Measurements from ENCODE around the gene RFWD3.
"Not testable (repeated sequence)": the region's sequence is repeated elsewhere in the genome, so short reads cannot be mapped to it uniquely, and the experiment has no call there.

RFWD3 gene

DNA sequence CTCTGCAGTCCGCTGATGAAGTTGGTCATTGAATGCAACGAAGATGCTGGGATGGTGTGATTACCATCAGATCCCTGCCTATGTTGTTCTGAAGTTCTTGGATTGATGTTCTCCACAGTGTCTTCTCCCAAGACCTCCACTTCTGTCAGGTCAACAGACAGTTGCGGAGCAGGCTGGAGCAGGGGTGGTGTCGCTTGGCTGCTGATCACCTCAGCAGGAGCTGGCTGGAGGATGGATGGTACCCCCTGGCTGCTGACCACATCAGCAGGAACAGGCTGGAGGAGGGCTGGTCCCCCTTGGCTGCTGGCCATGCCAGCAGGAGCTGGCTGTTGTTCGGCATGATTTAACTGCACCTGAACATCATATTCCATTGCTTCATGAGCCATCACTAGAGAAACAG lies 5.6 kb downstream of the RFWD3 start:
- no peak for DNase-seq (ENCODE audit: low read depth in 2 of 2)

DNA sequence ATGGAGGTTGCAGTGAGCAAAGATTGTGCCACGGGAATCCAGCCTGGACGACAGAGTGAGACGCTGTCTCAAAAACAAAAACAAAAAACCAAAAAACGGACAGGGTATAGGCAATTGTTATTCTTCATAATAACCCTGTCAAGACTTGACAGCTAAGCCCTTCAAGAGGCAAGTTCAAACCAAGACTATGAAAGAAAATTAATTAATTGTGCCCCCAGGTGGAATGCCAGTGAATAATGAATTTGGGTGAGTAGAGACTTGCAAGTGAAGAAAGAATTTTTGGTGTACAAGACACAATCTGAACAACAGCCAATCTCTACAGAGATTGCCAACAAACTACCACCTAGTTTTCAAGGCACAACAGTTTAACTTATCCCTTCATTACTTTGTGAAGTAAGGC lies 6.3 kb downstream of the RFWD3 start:
- DNase-seq (ENCODE audit: low read depth in 2 of 2): no peak

DNA sequence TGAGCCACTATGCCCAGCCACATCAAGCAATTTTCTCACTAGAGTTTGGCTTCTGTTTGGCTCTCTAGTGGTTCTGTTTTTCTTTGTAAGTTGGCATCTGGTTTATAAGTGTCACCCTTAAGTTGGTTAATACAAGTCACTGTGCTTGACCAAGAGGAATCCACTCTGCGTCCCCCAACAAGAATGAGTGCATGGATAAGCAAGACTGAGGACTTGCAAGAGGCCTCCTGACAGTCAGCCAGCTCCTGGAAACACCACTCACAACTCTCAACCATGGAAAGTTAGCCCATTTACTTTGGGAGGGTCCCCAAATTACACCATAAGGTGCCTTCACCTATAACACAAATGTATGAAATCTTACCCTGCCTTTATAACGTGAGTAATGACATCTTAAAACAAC lies 7.6 kb downstream of the RFWD3 start:
- DNase-seq (ENCODE audit: low read depth in 2 of 2): no peak

DNA sequence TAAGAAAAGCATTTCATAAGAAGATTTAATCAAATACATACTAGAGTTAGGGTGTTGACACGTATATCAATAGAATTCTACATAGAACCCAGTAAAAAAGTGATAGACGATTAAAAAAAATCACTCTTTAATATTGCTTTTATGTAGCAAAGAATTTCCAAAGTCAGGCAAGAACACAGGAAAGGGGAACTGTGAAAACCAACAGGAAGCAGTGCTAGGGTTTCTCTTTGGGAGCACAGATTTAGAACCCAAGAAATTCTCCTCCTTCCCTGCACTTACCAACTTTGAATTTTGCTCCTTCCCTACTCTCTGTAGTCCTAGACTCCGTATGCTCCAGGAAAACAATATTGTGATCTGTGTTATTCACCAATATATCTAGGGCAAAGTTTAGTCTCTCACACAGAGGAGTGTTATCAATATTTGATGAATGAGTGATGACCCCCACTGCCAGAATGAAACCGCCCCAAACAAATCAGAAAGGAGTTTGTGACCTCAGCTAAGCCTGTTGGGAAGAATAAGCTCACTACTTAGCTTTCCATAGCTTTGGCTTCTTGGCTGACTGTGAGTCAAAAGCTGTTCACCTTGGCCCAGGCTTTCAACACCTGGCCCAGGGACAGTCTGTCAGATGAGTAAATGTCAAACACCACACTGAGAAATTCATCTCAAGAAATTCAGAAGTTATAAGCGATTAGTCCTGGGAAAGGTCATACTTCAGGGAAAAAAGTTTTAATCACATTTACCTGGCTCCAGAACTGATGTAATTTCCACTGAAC lies 8.6 kb downstream of the RFWD3 start:
- DNase-seq (ENCODE audit: low read depth in 2 of 2): no peak

DNA sequence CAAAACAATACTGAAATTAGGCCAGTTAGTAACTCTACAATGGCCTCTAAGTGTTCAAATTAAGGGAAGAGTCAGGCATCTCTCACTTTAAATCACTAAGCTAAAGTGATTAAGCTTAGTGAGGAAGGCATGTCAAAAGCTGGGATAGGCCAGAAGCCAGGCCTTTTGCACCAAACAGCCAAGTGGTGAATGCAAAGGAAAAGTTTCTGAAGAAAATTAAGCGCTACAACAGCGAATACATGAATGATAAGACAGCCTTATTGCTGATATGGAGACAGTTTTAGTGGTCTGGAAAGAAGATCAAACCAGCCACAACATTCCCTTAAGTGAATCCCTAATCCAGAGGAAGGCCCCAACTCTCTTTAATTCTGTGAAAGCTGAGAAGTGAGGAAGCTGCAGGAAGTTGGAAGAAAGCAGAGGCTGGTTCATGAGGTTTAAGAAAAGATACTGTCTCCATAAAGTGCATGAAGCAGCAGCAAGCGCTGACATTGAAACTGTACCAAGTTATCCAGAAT lies 12.1 kb downstream of the RFWD3 start:
- no peak for DNase-seq (ENCODE audit: low read depth in 2 of 2)

DNA sequence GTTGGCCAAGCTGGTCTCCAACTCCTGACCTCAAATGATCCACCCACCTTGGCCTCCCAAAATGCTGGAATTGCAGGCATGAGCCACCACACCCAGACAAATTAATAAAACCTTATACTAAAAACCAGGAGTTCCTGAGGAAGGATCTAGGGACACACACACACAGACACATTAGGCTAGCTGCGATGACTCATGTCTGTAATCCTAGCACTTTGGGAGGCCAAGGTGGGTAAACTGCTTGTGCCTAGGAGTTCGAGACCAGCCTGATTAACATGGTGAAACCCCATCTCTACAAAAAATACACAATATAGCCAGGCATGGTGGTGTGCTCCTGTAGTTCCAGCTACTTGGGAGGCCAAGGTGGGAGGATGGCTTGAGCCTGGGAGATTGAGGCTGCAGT lies 13.8 kb downstream of the RFWD3 start:
- DNase-seq (ENCODE audit: low read depth in 2 of 2): not testable (repeated sequence)

DNA sequence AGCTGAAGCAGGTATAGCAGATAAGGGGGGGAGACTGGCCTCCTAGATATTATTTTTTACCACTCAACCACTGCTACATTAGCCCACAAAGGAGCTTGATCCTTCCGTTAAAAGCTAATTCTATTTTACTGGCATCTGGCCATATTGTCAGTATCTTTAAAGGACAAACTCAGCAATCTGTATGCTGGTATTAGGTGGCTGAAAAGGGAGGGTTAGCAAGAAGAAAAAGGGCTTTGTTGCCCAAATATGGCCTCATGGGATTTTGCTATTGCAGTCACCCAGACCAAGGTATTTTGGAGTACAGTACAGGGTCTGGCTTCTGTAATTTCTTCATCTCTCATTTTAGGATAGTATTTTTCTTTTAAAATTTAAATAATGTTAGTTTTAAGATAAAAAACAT lies 14.4 kb downstream of the RFWD3 start:
- DNase-seq (ENCODE audit: low read depth in 2 of 2): no peak

DNA sequence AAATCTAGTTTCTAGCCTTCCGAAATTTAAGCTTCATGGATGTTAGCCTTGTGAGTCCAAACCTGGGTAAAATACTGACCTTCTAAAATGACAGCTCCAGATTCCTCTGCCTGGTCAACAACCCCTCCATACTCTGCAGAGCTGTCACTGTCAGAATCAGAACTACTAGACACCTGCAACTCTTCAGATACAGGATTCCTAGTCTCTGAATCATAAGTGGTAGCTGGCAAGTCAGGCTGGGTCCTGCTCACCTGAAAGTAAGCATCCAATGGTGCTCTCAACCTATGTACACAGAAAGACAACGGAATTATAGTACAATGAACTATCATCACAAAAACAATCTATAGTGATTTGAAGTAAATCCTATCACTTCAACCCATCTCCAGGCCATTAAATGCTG lies 14.8 kb downstream of the RFWD3 start:
- no peak for DNase-seq (ENCODE audit: low read depth in 2 of 2)

DNA sequence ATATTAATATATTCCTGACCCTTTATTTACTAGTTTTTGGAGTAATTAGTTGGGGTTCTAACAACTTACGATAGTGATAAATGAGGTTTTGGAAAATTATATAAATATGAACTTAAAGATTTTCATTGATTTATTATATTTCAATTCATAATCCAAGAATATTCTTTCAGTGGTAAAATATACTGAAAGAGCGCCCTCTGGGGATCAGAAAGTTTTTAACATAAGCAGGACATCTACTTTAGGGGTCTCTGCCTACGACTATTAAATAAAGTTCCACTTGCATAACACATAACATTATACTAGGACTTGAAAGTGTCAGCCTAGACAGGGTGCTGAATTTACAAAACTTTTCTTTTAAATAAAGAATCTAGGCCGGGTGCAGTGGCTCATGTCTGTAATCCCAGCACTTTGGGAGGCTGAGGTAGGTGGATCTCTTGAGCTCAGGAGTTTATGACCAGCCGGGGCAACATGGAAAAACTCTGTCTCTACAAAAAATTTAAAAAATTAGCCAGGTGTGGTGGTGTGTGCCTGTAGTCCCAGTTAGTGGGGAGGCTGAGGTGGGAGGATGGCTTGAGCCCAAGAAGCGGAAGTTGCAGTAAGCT lies 15.6 kb downstream of the RFWD3 start:
- no peak for DNase-seq (ENCODE audit: low read depth in 2 of 2)

DNA sequence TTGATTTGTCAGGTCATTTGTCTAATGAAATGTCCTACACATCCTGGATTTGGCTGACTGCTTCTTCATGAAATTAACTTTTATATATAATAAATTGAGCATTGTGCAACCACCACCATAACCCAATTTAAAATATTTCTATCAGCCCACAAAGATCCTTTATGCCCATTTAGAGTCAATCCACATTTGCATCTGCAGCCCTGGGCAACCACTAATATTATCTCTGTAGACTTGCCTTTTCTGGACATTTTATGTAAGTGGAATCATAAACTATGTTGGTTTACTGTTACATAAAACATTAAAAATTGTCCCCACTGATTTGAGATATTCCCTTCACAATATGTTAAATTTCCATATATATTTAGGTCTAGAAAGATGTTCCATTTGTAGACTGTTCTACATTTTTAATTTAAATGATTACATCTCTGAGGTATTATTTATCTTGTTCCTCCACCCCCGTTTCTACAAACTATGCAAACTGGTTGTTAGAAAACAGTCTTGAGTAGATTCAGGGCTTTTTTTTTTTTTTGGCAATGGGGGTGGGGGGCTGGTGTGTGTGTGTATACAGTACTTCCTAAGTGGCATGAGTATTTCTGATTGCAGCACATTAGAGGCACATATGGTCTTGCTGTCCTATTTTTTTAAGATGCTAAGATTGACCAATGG lies 16.7 kb downstream of the RFWD3 start:
- DNase-seq (ENCODE audit: low read depth in 2 of 2): no peak

DNA sequence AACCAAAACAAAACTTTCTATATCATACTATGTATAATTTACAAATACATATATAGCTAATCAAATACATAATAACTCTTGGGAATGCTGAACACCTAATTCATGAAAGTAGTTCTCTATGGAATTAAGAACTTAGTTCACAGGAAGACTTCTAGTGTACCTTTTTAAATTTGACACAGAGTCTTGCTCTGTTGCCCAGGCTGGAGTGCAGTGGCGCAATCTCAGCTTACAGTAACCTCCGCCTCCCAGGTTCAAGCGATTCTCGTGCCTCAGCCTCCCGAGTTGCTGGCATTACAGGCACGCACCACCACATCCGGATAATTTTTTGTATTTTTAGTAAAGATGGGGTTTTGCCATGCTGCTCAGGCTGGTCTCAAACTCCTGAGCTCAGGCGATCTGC lies 24.7 kb downstream of the RFWD3 start:
- DNase-seq (ENCODE audit: low read depth in 2 of 2): no peak

DNA sequence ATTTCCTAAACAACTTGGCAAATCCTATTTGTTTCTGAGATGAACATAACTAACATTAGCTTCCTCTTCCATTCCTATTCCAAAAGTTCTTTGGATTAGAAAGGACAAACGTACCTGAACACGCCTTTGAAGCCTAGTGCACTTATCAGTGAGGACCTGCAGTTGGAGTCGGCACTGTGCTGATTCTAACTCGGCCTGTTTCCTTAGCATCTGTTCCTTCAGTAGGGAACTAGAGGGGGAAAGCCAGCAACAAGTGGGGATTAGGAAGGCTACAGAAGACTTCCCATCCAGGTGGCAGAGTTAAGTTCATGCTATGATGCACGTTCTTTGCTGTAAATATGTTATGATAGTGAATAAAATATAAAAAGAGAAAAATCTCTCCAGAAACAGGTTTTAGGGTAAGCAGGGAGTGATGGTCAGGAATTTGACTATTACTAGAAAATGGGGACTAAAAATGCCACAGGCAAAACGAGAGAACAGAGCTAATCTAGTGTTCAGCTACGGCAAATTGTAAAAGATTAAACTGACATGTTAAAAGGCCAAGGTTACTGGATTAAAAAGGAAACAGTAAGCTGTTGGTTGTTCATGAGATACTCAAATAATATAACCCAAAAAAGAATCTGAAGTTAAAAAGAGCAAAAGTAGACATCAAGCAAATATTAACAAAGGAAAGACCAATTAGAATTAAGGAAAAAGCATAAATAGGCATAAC lies 28.8 kb downstream of the RFWD3 start:
- DNase-seq (ENCODE audit: low read depth in 2 of 2): no peak

DNA sequence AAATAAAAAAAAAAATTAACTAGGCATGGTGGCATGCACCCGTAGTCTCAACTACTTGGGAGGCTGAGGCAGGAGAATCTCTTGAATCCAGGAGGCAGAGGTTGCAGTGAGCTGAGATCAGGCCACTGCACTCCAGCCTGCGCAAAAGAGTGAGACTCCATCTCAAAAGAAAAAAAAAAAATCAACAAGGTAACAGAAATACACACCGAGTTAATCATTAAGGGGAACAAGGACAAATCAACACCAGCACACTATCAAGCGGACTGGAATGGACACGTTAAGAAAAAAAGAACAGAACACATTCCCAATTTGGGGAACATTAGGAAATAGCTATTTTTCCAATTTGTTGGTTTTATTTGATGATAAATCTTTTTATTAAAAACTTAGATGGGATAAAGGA lies 31.4 kb downstream of the RFWD3 start:
- no peak for DNase-seq (ENCODE audit: low read depth in 2 of 2)

DNA sequence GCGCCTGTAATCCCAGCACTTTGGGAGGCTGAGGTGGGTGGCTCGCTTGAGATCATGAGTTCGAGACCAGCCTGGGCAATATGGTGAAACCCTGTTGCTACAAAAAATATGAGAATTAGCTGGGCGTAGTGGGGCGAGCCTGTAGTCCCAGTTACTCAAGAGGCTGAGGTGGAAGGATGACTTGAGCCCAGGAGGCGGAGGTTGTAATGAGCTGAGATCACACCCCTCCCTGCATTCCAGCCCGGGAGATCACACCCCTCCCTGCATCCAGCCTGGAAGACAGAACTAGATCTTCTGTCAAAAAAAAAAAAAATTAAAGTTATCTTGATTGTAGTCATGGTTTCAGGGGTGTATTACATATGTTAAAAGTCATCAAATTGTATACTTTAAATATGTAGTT lies 33.0 kb downstream of the RFWD3 start:
- no peak for DNase-seq (ENCODE audit: low read depth in 2 of 2)

DNA sequence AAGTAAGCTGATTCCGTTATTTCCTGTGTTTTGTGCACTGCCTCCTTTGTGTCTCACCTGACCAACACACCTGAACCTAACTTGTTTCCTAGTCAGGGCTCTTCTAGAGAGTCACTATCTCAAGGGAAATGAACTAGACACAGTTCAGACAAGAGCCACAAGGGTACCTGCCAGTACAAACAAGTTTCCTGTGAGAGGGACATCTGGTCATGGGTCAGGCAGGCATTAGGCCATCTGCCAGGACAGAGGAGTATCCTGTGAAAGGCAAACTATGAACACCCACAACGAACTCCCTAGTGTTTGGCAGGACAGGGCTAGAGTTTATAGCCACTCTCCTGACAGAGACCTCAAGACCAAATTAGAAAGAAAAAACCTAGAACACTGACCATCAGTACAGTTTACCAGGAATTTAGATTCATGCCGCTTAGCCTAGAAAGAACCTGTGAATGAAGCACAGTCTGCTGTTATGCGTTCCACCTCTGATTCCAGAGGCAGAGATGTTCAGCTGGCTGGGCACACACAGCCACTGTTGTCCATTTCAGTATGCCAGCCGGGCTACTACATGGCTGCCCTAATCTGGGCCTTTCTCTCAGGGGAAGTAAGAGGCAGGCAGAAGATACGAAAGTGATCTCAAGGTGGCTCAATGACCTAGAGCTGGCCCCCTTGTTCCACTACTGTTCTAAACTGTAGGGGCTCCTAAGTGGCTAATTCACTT lies 39.0 kb downstream of the RFWD3 start:
- no peak for DNase-seq (ENCODE audit: low read depth in 2 of 2)

DNA sequence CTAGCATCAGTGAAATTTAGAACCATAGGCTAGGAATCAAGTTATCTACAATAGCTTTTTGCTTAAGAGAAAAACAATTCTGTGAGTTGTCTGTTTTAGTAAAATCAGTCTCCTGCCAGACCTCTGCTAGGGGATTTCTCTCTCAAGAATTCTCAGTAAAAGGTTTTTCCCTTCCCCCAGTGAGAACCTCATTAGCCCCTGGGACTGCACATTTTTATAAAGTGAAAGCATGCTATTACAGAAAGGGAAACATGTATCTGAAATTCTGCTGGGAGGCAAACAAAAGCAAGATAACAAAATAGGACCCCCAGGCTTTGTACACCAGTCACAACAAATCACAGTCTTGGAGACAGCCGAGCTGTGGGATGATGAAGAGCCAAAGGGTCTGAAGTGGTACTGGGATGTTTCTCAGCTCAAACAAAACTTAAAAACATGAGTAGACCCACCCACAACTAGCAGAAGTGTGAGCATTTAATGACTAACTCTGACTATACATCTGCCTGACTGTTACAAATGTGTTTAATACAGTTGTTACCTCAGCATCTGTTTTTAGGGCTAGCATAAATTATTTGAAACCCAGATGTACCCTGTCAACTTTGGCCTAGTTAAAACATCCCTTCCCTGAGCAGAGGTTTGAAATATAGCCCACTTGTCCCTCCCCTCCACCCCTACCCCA lies 39.8 kb downstream of the RFWD3 start:
- no peak for DNase-seq (ENCODE audit: low read depth in 2 of 2)

DNA sequence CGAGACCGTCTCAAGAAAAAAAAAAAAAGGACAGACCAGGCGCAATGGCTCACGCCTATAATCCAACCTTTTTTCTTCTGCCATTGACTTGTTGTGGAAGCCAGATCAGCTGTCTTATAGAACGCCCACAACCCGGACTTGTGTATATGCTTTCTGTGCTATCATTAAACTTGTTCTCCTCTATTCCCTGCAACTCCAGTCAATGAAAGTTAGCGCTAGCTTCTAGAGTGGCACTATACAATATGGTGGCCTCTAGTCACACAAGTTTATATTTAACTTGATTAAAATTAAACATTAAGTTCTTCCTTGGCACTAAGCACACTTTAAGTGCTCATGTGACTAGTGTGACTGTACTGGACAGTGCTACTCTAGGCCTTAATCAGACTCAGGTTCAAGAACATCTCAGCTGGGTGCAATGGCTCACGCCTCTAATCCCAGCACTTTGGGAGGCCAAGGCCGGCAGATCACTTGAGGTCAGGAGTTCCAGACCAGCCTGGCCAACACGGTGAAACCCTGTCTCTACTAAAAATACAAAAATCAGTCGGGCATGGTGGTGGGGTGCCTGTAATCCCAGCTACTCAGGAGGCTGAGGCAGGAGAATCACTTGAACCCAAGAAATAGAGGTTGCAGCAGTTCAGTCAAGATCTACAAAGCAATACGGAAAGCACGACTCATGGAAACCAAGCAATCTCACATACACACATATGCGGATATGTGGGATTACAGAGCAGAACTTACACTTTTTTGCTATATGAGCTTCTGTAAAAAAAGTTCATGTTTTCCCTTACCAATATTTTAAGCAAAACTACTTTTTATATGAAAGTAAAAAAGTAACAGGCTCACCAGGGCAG lies 41.0 kb downstream of the RFWD3 start:
- DNase-seq (ENCODE audit: low read depth in 2 of 2): peak in 1 of 2 donors; percentile 21

DNA sequence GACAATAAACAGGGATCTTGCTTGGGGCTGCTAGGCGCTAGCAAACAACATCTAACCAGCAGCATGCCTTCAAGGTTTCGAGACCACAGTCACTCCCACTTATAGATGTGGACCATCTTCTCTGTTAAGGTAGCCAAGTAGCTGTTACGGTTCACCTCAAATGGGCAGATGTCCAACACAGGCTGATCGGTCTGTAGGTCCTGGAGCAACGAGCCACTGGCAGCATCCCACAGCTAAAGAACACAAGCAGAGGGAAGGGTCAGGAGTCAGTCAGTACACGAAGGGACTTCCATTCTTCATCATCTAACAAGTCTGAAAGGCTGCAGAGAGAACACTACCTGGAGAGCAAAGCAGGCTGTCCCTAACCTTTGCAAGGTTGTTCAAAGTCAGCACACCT lies 42.8 kb downstream of the RFWD3 start:
- DNase-seq (ENCODE audit: low read depth in 2 of 2): no peak

DNA sequence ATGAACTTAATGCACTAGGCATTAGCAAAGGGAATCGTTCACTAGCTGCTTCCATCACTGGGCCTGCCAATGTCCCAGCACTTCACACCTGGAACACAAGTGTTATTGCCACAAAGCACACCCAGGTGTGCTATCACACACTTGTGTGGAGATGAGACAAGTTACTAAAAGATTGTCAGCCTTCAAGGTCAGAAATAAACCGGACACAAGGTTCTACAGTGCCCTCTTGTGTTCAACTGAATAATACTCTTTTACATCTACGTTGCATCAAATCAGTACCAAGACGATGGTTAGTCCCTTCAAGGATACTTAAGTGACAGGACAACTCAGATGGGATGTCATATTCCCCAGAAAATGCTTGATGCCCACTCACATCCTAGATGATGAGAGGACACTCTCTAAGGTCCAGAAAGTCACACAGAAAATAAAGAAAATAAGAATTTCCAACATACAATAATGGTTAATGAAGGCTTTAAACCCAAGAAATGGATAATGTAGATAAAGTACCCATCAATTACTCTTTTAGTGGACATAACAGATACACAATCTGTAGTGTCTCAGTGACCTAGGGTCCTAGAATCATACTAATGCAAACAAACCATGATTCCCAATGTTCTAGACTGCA lies 43.4 kb downstream of the RFWD3 start:
- no peak for DNase-seq (ENCODE audit: low read depth in 2 of 2)

DNA sequence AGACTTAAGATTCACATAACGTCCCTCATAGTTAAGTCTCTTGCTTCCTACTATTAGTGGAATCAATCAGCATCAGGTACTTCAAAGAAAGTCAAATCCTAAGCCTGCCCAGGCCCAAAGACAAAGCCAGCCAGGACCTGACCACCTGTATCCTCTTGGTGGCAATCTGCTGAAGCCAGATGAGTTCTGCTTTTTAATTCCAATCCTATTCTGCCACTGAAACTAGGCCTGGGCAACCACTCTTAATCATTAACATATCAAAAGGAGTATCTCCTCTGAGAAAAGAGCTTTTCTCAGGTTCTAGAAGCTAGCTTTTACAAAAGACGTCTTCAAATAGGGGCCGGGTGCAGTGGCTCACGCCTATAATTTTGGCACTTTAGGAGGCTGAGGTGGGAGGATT lies 44.7 kb downstream of the RFWD3 start:
- DNase-seq (ENCODE audit: low read depth in 2 of 2): no peak
